Measurements from ENCODE around the gene TMCO4. TPM values are rescaled to one million over a fixed set of nuclear protein-coding genes. Genes with fewer than 3 reads are reported as not detected.

The TMCO4 gene
- total RNA-seq, 1 experiment from 2014 or later: 15.1 TPM

Other genes starting within 250 kb of the TMCO4 start
- gene NBL1, start 155.6 kb downstream of the TMCO4 start, total RNA-seq (2022): 23.0 and 24.0 TPM in 2 replicates
- gene HTR6, start 135.0 kb downstream of the TMCO4 start, total RNA-seq (2022): not detected in 2 replicates
- not detected in 2 replicates for gene RNF186, start 15.4 kb upstream of the TMCO4 start, total RNA-seq (2022)
- 15.1 and 15.6 TPM in 2 replicates for gene OTUD3, start 82.5 kb upstream of the TMCO4 start, total RNA-seq (2022)
- 0.41 TPM in 1 of 2 replicates, not detected in the other for gene PLA2G2E, start 123.7 kb upstream of the TMCO4 start, total RNA-seq (2022)
- gene PLA2G2A, start 179.7 kb upstream of the TMCO4 start, total RNA-seq (2022): 9.2 and 13.0 TPM in 2 replicates